ENCODE data around the gene GMDS. TPM values are rescaled to one million over a fixed set of nuclear protein-coding genes. Genes with fewer than 3 reads are reported as not detected.

Gene GMDS
- total and polyA plus RNA-seq, 4 donors, result 7.3 to 28.3 (median 16.1) TPM

DNA sequence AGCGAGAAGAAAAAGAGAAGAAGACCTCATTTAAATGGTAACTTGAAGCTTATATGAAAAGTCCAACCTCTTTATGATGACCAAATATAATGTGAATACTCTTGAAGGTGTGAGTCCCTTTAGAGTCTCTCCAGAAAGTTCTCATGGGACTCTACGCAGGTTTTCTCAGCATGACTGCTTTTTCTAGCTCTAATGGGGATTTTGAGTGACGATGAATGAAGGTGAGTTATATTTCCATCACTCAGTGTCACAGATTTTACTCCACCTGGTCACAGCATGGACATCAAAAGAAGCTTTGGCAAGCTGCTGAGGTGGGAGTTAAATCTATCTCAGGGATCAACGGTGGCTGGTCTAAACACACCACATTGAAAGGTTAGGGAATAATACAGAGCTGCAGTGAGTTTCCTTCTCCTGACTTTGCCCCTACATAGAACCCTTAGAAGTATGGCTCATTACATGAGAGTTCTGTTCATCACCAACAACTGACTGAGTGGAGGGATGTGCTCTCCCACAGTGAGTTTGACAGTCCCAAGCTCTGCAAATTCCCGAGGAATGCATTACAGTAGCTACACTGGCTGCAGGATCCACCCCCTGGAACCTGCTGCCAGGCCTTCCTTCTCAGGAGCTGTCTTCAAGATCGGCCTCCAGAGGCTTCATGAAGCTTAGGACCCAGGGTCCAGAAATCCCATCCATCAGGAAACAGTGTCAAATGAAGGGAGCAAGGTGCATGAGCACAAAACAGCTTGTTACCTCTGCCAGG is 508.9 kb downstream of the GMDS start:
- DNase-seq (no peak), ATAC-seq (ENCODE audit: insufficient read depth, low FRiP score) (no peak)
- WGBS, 2 donors, result 84 to 87% methylated on average over 6 of the region's 6 CpGs
- TF ChIP-seq, protein P1, sequence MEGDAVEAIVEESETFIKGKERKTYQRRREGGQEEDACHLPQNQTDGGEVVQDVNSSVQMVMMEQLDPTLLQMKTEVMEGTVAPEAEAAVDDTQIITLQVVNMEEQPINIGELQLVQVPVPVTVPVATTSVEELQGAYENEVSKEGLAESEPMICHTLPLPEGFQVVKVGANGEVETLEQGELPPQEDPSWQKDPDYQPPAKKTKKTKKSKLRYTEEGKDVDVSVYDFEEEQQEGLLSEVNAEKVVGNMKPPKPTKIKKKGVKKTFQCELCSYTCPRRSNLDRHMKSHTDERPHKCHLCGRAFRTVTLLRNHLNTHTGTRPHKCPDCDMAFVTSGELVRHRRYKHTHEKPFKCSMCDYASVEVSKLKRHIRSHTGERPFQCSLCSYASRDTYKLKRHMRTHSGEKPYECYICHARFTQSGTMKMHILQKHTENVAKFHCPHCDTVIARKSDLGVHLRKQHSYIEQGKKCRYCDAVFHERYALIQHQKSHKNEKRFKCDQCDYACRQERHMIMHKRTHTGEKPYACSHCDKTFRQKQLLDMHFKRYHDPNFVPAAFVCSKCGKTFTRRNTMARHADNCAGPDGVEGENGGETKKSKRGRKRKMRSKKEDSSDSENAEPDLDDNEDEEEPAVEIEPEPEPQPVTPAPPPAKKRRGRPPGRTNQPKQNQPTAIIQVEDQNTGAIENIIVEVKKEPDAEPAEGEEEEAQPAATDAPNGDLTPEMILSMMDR (IDR thresholded peaks at IDR 0.05; ENCODE audit: control extremely low read depth, extremely low read depth), result no peak
- Histone ChIP-seq H3K27me3 (ENCODE audit: control insufficient read depth in 3 of 3, insufficient read depth in 3 of 3, low read length in 2 of 3) (no peaks in the 10 kb centered on the region), H3K27ac (ENCODE audit: low read depth in 1 of 2, low read length in 1 of 2) (no peak overlapping the region), H3K36me3 (ENCODE audit: control insufficient read depth in 4 of 4, insufficient read depth in 4 of 4, low read length in 4 of 4) (no peaks in the 10 kb centered on the region), H3K9ac (ENCODE audit: insufficient read depth in 1 of 2, low read length in 2 of 2) (no peak overlapping the region), H3K4me3 (no peak overlapping the region), H3K9me3 (ENCODE audit: control insufficient read depth in 4 of 4, insufficient read depth in 3 of 4, low read length in 3 of 4) (peaks cover 0 to 2% (median 0%) of the 10 kb centered on the region in 4 donors), H3K4me1 (ENCODE audit: control insufficient read depth in 5 of 5, insufficient read depth in 5 of 5, low read length in 5 of 5) (no peaks in the 10 kb centered on the region)

- H3K27me3 ChIP-seq (ENCODE audit: control insufficient read depth in 3 of 3, insufficient read depth in 3 of 3, low read length in 2 of 3), result no peaks in the 10 kb centered on the region
- TF ChIP-seq, protein P1 (IDR thresholded peaks at IDR 0.05; ENCODE audit: control extremely low read depth, extremely low read depth), result no peak
- H3K4me1 ChIP-seq (ENCODE audit: control insufficient read depth in 5 of 5, insufficient read depth in 5 of 5, low read length in 5 of 5), result no peaks in the 10 kb centered on the region
- H3K4me3 ChIP-seq, result no peak overlapping the region
- 91 to 95% methylated on average over 6 of the region's 6 CpGs for WGBS, 2 donors
- H3K36me3 ChIP-seq (ENCODE audit: control insufficient read depth in 4 of 4, insufficient read depth in 4 of 4, low read length in 4 of 4), result no peaks in the 10 kb centered on the region
- peaks cover 0 to 3% (median 0%) of the 10 kb centered on the region in 4 donors for H3K9me3 ChIP-seq (ENCODE audit: control insufficient read depth in 4 of 4, insufficient read depth in 3 of 4, low read length in 3 of 4)
- no peak overlapping the region for H3K9ac ChIP-seq (ENCODE audit: insufficient read depth in 1 of 2, low read length in 2 of 2)
- H3K27ac ChIP-seq (ENCODE audit: low read depth in 1 of 2, low read length in 1 of 2), result no peak overlapping the region
- ATAC-seq (ENCODE audit: insufficient read depth, low FRiP score) (no peak), DNase-seq (no peak)
Observed at GRCh38 chr6:1735239-1735803, 510.1 kb downstream of the GMDS start.

- no peak overlapping the region for H3K27ac ChIP-seq (ENCODE audit: low read depth in 1 of 2, low read length in 1 of 2)
Observed at GRCh38 chr6:1730882-1731281, 514.5 kb downstream of the GMDS start.

More at GRCh38 chr6:1730882-1731281, 514.5 kb downstream of the GMDS start:
- Histone ChIP-seq H3K9ac (ENCODE audit: insufficient read depth in 1 of 2, low read length in 2 of 2) (no peak overlapping the region), H3K27me3 (ENCODE audit: control insufficient read depth in 3 of 3, insufficient read depth in 3 of 3, low read length in 2 of 3) (no peaks in the 10 kb centered on the region), H3K36me3 (ENCODE audit: control insufficient read depth in 4 of 4, insufficient read depth in 4 of 4, low read length in 4 of 4) (peaks cover 0 to under 1% (median 0%) of the 10 kb centered on the region in 4 donors), H3K4me3 (no peak overlapping the region), H3K9me3 (ENCODE audit: control insufficient read depth in 4 of 4, insufficient read depth in 3 of 4, low read length in 3 of 4) (peaks cover 0 to 1% (median 0%) of the 10 kb centered on the region in 4 donors), H3K4me1 (ENCODE audit: control insufficient read depth in 5 of 5, insufficient read depth in 5 of 5, low read length in 5 of 5) (no peaks in the 10 kb centered on the region)
- 76 to 92% methylated on average over 3 of the region's 3 CpGs for WGBS, 2 donors
- DNase-seq (no peak), ATAC-seq (ENCODE audit: insufficient read depth, low FRiP score) (no peak)
- TF ChIP-seq, protein P1 (IDR thresholded peaks at IDR 0.05; ENCODE audit: control extremely low read depth, extremely low read depth), result no peak

Measured in lung (tissue), 12 donors.